ENCODE measurements around the gene RPL22L1. TPM values are rescaled to one million over a fixed set of nuclear protein-coding genes. Genes with fewer than 3 reads are reported as not detected.

RPL22L1 gene
- total RNA-seq, 1 experiment from 2014 or later = 46.7 TPM

- no peak for DNase-seq
- Histone ChIP-seq H3K27me3 (ENCODE audit: control insufficient read depth, insufficient read depth, low read length) (no peaks in the 10 kb centered on the region), H3K36me3 (replicated peaks; ENCODE audit: control insufficient read depth, insufficient read depth, low read length) (peaks cover 8% of the 10 kb centered on the region)
Observed at GRCh38 chr3:170864525-170865208, 5.3 kb downstream of the RPL22L1 start.

GRCh38 chr3:170863816-170864215 is 6.2 kb downstream of the RPL22L1 start:
- H3K27me3 ChIP-seq (ENCODE audit: control insufficient read depth, insufficient read depth, low read length) = no peaks in the 10 kb centered on the region
- H3K36me3 ChIP-seq (replicated peaks; ENCODE audit: control insufficient read depth, insufficient read depth, low read length) = peaks cover 8% of the 10 kb centered on the region
- no peak for DNase-seq
- no peak overlapping the region for H3K4me3 ChIP-seq (ENCODE audit: insufficient read depth, low read depth, low read length)

More at GRCh38 chr3:170864525-170865208, 5.3 kb downstream of the RPL22L1 start:
- H3K4me3 ChIP-seq (ENCODE audit: insufficient read depth, low read depth, low read length) = no peak overlapping the region

- no peak for DNase-seq
- Histone ChIP-seq H3K36me3 (replicated peaks; ENCODE audit: control insufficient read depth, insufficient read depth, low read length) (peaks cover 7% of the 10 kb centered on the region), H3K4me3 (ENCODE audit: insufficient read depth, low read depth, low read length) (no peak overlapping the region), H3K27me3 (ENCODE audit: control insufficient read depth, insufficient read depth, low read length) (no peaks in the 10 kb centered on the region)
Observed at GRCh38 chr3:170862618-170863374, 7.2 kb downstream of the RPL22L1 start.

- Histone ChIP-seq H3K4me3 (ENCODE audit: insufficient read depth, low read depth, low read length) (no peak overlapping the region), H3K36me3 (replicated peaks; ENCODE audit: control insufficient read depth, insufficient read depth, low read length) (no peaks in the 10 kb centered on the region), H3K27me3 (ENCODE audit: control insufficient read depth, insufficient read depth, low read length) (no peaks in the 10 kb centered on the region)
- no peak for DNase-seq
Observed at GRCh38 chr3:170858599-170858998, 11.4 kb downstream of the RPL22L1 start.

- Histone ChIP-seq H3K36me3 (replicated peaks; ENCODE audit: control insufficient read depth, insufficient read depth, low read length) (no peaks in the 10 kb centered on the region), H3K27me3 (ENCODE audit: control insufficient read depth, insufficient read depth, low read length) (no peaks in the 10 kb centered on the region), H3K4me3 (ENCODE audit: insufficient read depth, low read depth, low read length) (no peak overlapping the region)
- no peak for DNase-seq
Observed at GRCh38 chr3:170852324-170852723, 17.7 kb downstream of the RPL22L1 start.

- no peak for DNase-seq
- Histone ChIP-seq H3K36me3 (replicated peaks; ENCODE audit: control insufficient read depth, insufficient read depth, low read length) (no peaks in the 10 kb centered on the region), H3K4me3 (ENCODE audit: insufficient read depth, low read depth, low read length) (no peak overlapping the region), H3K27me3 (ENCODE audit: control insufficient read depth, insufficient read depth, low read length) (no peaks in the 10 kb centered on the region)
Observed at GRCh38 chr3:170848292-170848917, 21.6 kb downstream of the RPL22L1 start.

- H3K27me3 ChIP-seq (ENCODE audit: control insufficient read depth, insufficient read depth, low read length) = no peaks in the 10 kb centered on the region
- H3K4me3 ChIP-seq (ENCODE audit: insufficient read depth, low read depth, low read length) = no peak overlapping the region
- DNase-seq = no peak
- H3K36me3 ChIP-seq (replicated peaks; ENCODE audit: control insufficient read depth, insufficient read depth, low read length) = no peaks in the 10 kb centered on the region
Observed at GRCh38 chr3:170844377-170844776, 25.6 kb downstream of the RPL22L1 start.

GRCh38 chr3:170840291-170840859 is 29.6 kb downstream of the RPL22L1 start:
- Histone ChIP-seq H3K4me3 (ENCODE audit: insufficient read depth, low read depth, low read length) (no peak overlapping the region), H3K27me3 (ENCODE audit: control insufficient read depth, insufficient read depth, low read length) (no peaks in the 10 kb centered on the region), H3K36me3 (replicated peaks; ENCODE audit: control insufficient read depth, insufficient read depth, low read length) (no peaks in the 10 kb centered on the region)
- no peak for DNase-seq

- H3K4me3 ChIP-seq (ENCODE audit: insufficient read depth, low read depth, low read length) = no peak overlapping the region
- no peaks in the 10 kb centered on the region for H3K27me3 ChIP-seq (ENCODE audit: control insufficient read depth, insufficient read depth, low read length)
- H3K36me3 ChIP-seq (replicated peaks; ENCODE audit: control insufficient read depth, insufficient read depth, low read length) = no peaks in the 10 kb centered on the region
- no peak for DNase-seq
Observed at GRCh38 chr3:170839518-170840100, 30.4 kb downstream of the RPL22L1 start.

GRCh38 chr3:170836491-170836890 is 33.5 kb downstream of the RPL22L1 start:
- H3K4me3 ChIP-seq (ENCODE audit: insufficient read depth, low read depth, low read length) = no peak overlapping the region
- H3K36me3 ChIP-seq (replicated peaks; ENCODE audit: control insufficient read depth, insufficient read depth, low read length) = no peaks in the 10 kb centered on the region
- no peaks in the 10 kb centered on the region for H3K27me3 ChIP-seq (ENCODE audit: control insufficient read depth, insufficient read depth, low read length)
- DNase-seq = no peak

GRCh38 chr3:170835336-170835735 is 34.7 kb downstream of the RPL22L1 start:
- no peaks in the 10 kb centered on the region for H3K36me3 ChIP-seq (replicated peaks; ENCODE audit: control insufficient read depth, insufficient read depth, low read length)
- no peaks in the 10 kb centered on the region for H3K27me3 ChIP-seq (ENCODE audit: control insufficient read depth, insufficient read depth, low read length)
- H3K4me3 ChIP-seq (ENCODE audit: insufficient read depth, low read depth, low read length) = no peak overlapping the region
- no peak for DNase-seq

- Histone ChIP-seq H3K36me3 (replicated peaks; ENCODE audit: control insufficient read depth, insufficient read depth, low read length) (no peaks in the 10 kb centered on the region), H3K27me3 (ENCODE audit: control insufficient read depth, insufficient read depth, low read length) (no peaks in the 10 kb centered on the region), H3K4me3 (ENCODE audit: insufficient read depth, low read depth, low read length) (no peak overlapping the region)
- DNase-seq = no peak
Observed at GRCh38 chr3:170830580-170830979, 39.4 kb downstream of the RPL22L1 start.

- DNase-seq = no peak
- no peaks in the 10 kb centered on the region for H3K27me3 ChIP-seq (ENCODE audit: control insufficient read depth, insufficient read depth, low read length)
- no peaks in the 10 kb centered on the region for H3K36me3 ChIP-seq (replicated peaks; ENCODE audit: control insufficient read depth, insufficient read depth, low read length)
- no peak overlapping the region for H3K4me3 ChIP-seq (ENCODE audit: insufficient read depth, low read depth, low read length)
Observed at GRCh38 chr3:170829546-170830272, 40.3 kb downstream of the RPL22L1 start.

- no peaks in the 10 kb centered on the region for H3K27me3 ChIP-seq (ENCODE audit: control insufficient read depth, insufficient read depth, low read length)
- DNase-seq = peak; percentile 37
- no peaks in the 10 kb centered on the region for H3K36me3 ChIP-seq (replicated peaks; ENCODE audit: control insufficient read depth, insufficient read depth, low read length)
- H3K4me3 ChIP-seq (ENCODE audit: insufficient read depth, low read depth, low read length) = no peak overlapping the region
Observed at GRCh38 chr3:170826047-170826446, 43.9 kb downstream of the RPL22L1 start.
